GM21723 (cell line): ENCODE measurements around the gene TMEM47.

Experiments used
- ATAC-seq: cut with Tn5 transposase; IDR thresholded peaks from one replicate; pipeline ENCODE4 v1.9.1; 2021; ENCODE audit warnings: mild to moderate bottlenecking, moderate library complexity; ENCODE audit not compliant: unreplicated experiment

Gene TMEM47

GRCh38 chrX:34656842-34657725 lies at the start of gene TMEM47:
TMEM47 (minus strand) TSS chrX:34657285; CDS start chrX:34657029, 256 bp downstream.
- ATAC-seq: no peak

- ATAC-seq: no peak
These were observed 30.0 kb upstream of the TMEM47 start for GRCh38 chrX:34687095-34687494.

GRCh38 chrX:34659575-34659974 lies 2.5 kb upstream of the TMEM47 start:
- ATAC-seq: no peak

GRCh38 chrX:34658326-34658725 lies 1.2 kb upstream of the TMEM47 start:
- no peak for ATAC-seq

- no peak for ATAC-seq
These were observed 613 bp upstream of the TMEM47 start for GRCh38 chrX:34657726-34658070.

- no peak for ATAC-seq
These were observed 631 bp downstream of the TMEM47 start for GRCh38 chrX:34656467-34656841.

- ATAC-seq: no peak
These were observed 1.3 kb downstream of the TMEM47 start for GRCh38 chrX:34655501-34656455.

GRCh38 chrX:34654696-34655490 lies 2.2 kb downstream of the TMEM47 start:
- no peak for ATAC-seq

- no peak for ATAC-seq
These were observed 3.3 kb downstream of the TMEM47 start for GRCh38 chrX:34653811-34654210.

GRCh38 chrX:34642849-34643248 lies 14.2 kb downstream of the TMEM47 start:
- ATAC-seq: no peak

GRCh38 chrX:34638116-34638515 lies 19.0 kb downstream of the TMEM47 start:
- ATAC-seq: no peak

GRCh38 chrX:34634349-34634748 lies 22.7 kb downstream of the TMEM47 start:
- ATAC-seq: no peak

- no peak for ATAC-seq
These were observed 24.7 kb downstream of the TMEM47 start for GRCh38 chrX:34632384-34632783.

- ATAC-seq: no peak
These were observed 25.4 kb downstream of the TMEM47 start for GRCh38 chrX:34631479-34632220.

GRCh38 chrX:34629572-34629971 lies 27.5 kb downstream of the TMEM47 start:
- no peak for ATAC-seq

GRCh38 chrX:34624416-34624815 lies 32.7 kb downstream of the TMEM47 start:
- ATAC-seq: no peak

GRCh38 chrX:34619920-34620319 lies 37.2 kb downstream of the TMEM47 start:
- ATAC-seq: no peak

GRCh38 chrX:34612036-34612435 lies 45.0 kb downstream of the TMEM47 start:
- ATAC-seq: no peak

GRCh38 chrX:34598362-34598761 lies 58.7 kb downstream of the TMEM47 start:
- no peak for ATAC-seq

- no peak for ATAC-seq
These were observed 70.1 kb downstream of the TMEM47 start for GRCh38 chrX:34586936-34587335.
